Ecto neural progenitor cell (in vitro differentiated cells): ENCODE results near the gene CREB3L4.
A peak's percentile ranks its signal among the peaks of the same experiment; 100 is the strongest.

ENCODE experiments used
- DNase-seq: peaks from one replicate; pipeline ENCODE4 v3.0.0-alpha.2; 2018; ENCODE audit warnings: low spot score

Gene CREB3L4

DNA sequence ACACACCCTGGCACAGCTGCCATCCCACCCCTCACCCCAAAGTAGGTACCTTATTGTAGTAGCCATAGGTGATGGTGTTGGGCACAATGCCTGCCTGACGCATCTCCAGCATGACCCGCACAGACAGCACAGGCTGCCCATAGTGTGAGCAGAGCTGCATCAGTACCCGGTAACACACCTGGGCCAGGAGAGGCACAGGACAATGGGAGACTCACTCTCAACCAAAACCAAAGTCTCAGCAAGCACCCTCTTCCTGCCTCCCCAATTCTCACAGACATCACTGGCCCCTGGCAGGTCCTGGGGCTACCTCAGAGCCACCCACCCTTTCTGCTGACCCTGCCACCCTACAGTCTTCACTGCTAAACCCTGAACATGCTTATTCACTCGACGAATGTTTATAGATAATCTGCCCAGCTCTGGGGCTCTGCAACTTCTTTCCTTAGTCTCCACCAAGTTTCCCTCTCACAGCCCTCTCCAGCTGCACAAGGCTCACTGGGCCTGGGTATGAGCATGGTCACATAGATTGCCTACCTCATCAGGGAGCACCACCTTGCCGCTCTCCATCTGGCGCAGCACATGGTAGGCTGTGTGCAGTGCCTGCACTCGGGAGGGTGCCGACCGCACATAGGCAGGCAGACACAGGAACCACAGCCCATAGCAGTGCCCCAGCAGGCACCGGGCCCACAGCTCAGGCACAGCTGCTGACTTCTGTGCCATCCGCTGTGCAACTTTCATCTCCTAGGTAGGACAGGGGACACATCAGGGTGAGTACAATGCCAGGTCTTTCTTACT is 31.5 kb upstream of the CREB3L4 start:
- DNase-seq, result no peak

DNA sequence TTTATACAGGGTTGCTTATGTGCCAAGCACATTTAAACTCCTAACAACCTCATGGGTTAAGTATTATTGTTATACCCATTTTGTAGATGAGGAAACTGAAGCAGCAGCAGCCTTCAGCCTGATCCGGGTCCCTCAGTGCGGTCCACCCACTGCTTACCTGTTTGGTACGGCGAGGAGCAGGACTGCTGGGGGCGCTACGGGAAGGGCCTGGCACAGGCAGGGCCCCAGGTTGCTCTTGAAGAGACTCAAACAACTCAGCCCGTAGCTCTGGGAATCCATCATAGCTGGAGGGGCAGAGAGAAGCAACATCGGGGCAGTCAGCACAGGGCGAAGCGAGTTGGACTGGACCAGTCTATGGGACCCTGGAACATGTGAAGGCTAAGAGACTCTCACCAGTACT is 30.4 kb upstream of the CREB3L4 start:
- DNase-seq, result no peak

- no peak for DNase-seq
Observed at GRCh38 chr1:153938996-153939395, 28.7 kb upstream of the CREB3L4 start.

DNA sequence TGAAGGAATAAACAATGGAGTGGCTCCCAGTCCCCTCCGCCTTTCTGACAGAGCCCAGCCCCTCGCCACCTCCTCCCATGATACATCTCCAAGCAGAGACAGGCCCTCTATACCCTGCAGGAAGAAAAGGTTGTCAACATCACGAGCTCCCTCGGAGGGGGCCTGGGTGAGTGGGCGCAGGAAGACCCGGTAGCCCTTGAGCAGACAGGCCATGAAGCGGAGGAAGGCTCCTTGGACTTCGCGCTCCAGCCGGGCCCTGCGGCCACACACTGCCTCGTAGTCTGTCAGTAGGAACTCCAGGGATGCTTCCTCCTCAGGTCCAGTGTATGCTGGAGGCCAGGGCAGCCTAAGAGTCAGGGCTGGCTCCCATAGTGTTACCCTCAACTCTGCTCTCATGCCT is 28.2 kb upstream of the CREB3L4 start:
- DNase-seq, result no peak

- DNase-seq, result no peak
Observed at GRCh38 chr1:153940756-153941155, 26.9 kb upstream of the CREB3L4 start.

DNA sequence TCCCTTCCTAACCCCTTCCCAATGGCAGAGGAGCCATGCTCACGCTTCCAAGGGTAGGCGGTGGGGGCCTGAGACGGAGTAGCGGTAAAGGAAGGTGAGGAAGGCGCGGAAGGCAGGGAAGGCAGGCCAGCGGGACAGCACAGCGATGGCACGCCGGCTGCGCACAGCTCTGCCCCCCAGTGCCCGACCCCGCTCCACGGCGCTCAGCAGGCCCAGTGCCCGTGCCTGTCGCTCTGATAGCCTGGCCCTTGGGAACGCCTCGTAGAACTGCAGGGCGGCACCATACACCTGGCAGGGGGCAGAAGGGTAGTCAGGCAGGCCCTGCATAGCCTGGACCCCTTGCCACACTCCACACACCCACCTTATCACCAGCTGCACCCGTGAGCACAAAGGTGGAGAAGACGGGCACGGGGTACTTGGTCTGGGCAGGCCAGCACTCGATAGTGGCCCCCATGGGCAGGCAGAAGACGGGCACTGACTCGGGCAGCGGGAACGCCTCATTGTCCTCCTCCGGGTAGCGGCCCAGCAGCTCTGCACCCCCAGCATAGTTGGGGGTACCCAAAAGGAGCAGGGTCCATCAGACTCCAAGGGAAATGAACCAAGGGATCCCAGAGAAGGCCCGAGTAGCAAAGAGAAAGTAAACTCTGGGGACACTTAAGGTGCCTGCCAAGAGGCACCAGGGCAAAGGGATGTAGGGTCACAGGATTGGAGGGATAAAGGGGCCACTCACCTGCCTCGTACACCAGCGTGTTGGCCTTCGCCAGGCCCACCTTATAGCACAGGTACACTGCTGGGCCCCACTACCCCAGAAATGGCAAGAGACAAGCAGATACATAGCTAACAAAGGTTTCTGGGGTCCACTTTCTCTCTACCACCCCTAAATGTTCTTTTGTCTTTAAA is 25.6 kb upstream of the CREB3L4 start:
- no peak for DNase-seq

GRCh38 chr1:153942766-153943549 is 24.7 kb upstream of the CREB3L4 start:
- DNase-seq, result no peak

DNA sequence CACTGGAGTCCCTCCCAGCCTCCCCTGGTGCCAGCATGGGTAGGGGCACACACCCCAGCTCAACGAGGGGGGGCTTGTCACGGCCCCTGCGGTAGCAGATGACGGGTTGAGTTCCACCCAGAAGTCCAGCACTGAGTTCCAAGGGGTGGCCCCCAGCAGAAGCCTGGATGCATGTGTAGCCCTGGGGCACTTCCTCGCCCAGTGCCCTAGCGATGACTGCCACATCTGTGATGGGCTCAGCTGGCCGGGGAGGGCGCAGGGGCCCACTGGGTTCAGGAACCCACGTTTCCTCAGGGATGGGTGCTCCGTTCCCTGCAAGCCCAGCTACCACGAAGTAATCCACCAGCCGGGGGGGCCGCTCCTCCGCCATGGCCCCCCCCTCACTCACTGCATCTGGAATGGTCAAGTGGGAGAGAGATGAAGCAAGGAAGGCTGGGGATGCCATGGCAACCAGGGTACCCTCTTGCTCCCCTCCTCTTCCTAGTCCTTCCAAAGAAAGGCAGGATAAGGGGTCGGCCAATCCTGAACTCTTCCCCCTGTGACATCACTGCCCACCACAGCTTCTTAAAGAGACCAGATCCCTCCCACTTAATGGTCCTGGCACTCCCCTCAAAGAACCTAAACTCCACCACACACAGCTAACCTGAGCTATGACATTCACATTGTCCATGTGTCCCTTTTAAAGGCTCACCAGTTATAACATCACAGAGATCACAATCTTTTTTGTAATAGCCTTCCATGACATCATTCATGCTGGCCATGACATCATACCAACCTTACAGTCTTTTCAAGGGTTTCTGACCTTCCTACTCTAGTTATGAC is 23.5 kb upstream of the CREB3L4 start:
- no peak for DNase-seq

DNA sequence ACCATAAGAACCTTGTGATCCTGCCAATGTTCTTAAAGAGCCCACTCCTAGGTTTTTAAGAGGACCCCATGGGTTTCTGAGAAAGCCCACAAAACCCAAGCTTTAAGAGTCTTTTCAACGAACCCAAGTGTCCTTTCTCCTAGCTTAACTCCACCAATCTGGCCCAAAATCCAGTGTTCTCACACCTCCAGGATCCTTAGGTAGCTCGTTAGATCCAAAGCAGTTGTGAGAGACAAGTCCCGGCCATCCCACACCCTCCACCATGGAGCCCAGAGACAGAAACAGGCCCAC is 22.9 kb upstream of the CREB3L4 start:
- no peak for DNase-seq

DNA sequence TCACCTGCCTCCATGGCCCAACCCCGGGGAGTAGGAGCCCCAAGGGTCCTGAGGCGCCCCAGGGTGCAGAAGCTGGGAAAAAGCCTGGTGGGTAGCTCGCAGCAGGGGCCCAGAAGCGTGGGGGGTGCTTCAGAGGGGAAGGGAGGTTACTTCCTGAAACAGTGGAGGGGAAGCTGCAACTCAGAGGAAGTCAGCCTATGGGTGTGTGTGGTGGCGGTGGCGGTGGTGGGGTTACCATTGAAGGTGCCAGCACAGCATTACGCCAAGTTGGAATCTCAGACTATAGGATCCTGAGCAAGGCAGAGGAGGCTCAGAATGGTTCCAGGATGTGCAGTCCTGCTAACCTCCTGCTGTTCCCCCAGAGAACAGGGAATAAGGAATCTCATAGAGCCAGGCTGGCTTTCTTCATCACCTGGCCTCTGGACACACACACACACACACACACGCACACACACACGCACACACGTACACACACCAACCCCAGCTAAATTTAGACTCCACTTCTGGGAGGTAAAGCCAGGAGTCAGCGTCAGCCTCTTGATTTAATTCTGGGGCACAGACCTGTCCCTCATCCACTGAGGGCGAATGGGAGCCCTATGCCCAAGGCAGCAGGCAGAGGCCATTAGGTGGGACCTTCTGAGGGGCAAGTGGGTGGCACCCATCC is 22.4 kb upstream of the CREB3L4 start:
- DNase-seq, result no peak

GRCh38 chr1:153945795-153946621 is 21.7 kb upstream of the CREB3L4 start:
- DNase-seq, result peak; percentile 66

DNA sequence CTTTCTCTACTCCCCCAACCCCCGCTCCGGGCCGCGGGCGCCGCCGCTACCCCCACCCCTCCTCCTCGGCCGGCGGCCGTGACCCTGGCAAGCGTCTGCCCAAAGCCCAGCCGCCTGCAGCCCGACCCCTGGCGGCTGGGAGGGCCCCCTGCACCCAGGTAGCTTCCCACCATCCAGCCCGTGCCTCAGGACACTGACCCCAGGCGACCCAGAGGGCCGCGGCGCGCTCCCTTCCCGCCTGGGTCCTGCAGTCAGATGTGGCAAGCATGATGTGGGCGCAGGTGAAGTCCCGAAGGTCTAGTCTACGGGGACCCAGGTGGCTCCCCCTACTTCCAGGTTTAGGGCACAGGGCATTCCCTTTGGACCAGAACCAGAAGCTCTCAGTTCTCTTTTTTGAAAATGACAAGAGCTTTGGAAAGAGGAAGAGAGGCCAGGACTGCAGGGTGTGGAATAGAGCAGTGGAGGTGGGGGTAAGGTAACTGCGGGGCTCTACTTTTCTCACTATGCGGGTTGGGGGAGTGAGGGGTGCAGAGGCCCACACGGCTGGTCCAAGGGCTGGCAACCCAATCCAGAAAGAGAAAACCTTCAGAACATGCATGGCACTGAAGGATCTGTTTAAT is 21.0 kb upstream of the CREB3L4 start, which contains the start of gene DENND4B:
Gene DENND4B (minus strand): TSS at position 97 of the 620 bp plus-strand sequence. CDS start 2,344 bp downstream, outside the sequence.
- DNase-seq, result peak; percentile 88

DNA sequence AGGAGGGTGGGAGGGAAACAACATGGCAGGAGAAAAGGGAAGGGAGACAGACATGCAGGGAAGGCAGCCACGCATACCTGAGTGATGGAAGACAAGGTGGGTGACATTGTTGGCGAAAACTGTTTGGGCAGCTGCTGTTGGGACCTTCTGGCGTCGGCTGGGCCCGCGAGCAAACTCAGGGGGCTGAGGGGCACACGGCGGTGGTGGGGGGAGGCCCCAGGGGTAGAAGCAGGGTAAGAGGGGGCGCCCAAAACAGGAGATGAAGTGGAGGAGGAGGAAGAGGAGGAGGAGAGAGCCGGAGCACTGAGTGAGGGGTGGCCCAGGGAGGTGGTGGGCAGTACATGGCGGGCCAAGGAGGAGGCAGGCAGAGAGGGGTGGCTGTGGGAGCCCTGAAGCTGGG is 16.5 kb upstream of the CREB3L4 start:
- DNase-seq, result no peak

DNA sequence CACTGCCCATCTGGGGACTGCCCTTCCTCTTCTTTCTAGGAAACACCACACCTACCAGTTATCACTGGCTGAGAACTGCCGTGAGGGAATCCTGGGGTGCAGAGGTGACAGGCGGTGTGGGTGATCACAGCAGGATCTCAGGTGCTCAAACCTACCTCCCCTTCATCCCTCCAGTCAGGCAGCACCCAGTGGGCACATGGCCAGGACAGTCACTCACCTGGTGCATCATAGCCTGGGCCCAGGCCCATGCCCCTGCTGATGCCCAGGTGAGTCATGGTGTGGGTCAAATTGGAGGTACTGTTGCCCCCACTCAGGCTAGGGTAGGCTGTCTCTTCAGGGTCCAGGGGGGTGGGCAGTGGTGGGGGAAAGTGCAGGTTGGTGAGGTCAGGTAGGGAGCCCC is 15.9 kb upstream of the CREB3L4 start:
- DNase-seq, result no peak

DNA sequence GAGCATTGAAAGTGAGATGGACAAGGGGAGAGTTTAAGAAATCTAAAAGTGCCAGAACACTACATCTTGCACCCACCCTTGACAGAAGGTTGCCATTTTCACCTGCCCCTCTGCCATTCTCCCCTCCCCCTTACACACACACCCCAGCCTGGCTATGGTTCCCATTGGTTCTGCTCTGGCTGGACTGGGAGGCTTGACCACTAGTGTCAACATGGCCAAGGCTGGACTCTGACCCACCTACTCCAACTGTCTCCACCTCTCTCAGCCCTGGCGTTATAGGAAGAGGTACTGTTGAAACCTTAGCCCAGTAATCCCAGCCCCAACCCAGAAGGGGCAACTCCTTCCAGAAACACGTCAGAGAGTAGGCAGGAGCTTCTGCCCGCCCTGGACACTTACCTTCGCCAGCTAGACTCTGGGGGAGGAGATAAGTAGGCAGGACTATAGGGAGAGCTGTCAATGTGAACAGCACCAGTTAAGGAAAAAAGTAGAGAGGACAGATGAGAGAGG is 13.8 kb upstream of the CREB3L4 start:
- DNase-seq, result no peak

DNA sequence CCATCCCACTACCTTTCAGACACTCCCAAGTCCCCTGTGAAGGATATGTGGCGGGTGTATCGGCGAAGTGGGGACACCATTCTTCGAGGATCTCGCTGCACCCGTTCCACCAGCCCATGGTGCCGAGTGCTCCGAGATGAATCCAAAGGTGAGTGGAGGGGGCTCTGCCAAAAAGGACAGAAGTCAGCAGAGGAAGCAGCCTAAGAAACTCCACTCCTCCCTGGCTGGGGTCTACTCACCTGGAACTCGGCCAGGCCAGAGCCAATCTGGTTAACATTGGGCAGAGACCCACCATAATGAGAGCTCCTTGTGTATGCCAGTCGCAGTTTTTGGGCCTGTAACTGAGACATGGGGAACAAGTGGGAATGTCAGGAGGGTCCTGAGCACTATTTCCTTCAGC is 12.9 kb upstream of the CREB3L4 start:
- no peak for DNase-seq

DNA sequence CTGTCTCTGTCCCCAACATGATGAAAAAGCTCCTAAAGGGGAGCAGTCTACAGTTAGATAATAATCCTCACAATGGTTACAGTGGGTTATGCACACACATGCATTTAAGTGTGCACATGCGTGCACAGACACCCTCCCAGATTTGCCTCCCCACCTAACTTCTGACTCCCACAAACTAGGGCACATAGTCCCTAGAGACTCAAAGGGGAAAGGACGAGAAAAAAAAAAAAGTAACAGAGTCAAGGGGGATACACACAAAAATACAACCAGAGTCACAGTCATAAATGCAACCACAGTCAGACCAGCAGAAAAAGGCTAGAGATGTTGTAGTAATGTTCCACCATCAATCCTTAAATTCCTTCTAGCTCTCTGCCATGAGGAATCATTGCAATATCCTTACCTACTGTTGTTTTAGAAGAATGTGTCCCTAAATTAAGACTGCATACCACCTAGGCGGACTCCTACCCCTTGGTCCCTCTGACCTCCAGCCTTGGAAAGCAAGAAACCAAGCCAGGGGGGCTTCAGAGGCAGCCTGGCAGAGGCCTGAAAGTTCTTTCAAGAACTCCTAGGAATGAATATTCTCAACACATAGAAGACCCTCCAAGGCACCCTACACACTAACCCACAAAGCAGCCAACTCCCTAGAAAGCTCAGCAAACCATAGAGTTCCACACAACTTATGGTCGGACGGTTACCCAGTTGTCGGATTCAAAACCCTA is 10.5 kb upstream of the CREB3L4 start:
- no peak for DNase-seq

DNA sequence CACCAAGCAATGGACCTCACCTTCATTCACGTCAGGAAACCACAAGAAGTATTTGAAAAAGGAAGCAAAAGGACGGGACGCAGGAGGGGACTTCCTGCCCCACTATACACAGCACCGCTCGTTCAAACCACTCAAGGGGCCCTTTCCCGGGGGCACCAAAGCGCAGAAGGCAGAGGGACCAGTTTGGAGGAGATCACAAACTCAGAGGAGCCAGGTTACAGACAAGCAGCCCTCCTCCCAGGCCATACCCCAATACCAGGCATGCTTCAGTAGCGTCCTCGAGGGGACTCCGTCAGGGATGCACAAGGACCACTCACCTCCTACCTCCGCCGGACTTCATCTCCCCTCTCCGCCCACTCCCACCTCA is 10.0 kb upstream of the CREB3L4 start:
- DNase-seq, result no peak
